Hematopoietic multipotent progenitor cell treated with erythropoietin and hydrocortisone succinate and interleukin-3 and kit ligand, for 6 days (in vitro differentiated cells): ENCODE measurements around the gene ABHD5.
A peak's percentile ranks its signal among the peaks of the same experiment; 100 is the strongest.

Experiments
- DNase-seq: peaks from one replicate; pipeline ENCODE4 v3.0.0-alpha.2; 2015

Gene ABHD5

GRCh38 chr3:43686333-43686699 lies 4.4 kb upstream of the ABHD5 start:
- DNase-seq: no peak

- DNase-seq: peak; percentile 92
These were observed 3.8 kb upstream of the ABHD5 start for GRCh38 chr3:43686700-43687498.

- no peak for DNase-seq
These were observed 3.3 kb upstream of the ABHD5 start for GRCh38 chr3:43687499-43687811.

GRCh38 chr3:43688245-43688650 lies 2.5 kb upstream of the ABHD5 start:
- DNase-seq: peak; percentile 91

- DNase-seq: no peak
These were observed 1.6 kb upstream of the ABHD5 start for GRCh38 chr3:43689166-43689565.

- no peak for DNase-seq
These were observed 855 bp upstream of the ABHD5 start for GRCh38 chr3:43689766-43690399.

GRCh38 chr3:43691120-43691995 lies 620 bp downstream of the ABHD5 start:
- DNase-seq: peak; percentile 61

GRCh38 chr3:43692085-43692855 lies 1.5 kb downstream of the ABHD5 start:
- DNase-seq: peak; percentile 53

- no peak for DNase-seq
These were observed 2.2 kb downstream of the ABHD5 start for GRCh38 chr3:43692971-43693370.

GRCh38 chr3:43693594-43693993 lies 2.9 kb downstream of the ABHD5 start:
- DNase-seq: no peak

- DNase-seq: peak; percentile 72
These were observed 4.7 kb downstream of the ABHD5 start for GRCh38 chr3:43695443-43695842.

GRCh38 chr3:43695863-43696262 lies 5.1 kb downstream of the ABHD5 start:
- no peak for DNase-seq

GRCh38 chr3:43696441-43696840 lies 5.7 kb downstream of the ABHD5 start:
- no peak for DNase-seq

GRCh38 chr3:43696881-43697280 lies 6.1 kb downstream of the ABHD5 start:
- DNase-seq: no peak

GRCh38 chr3:43699864-43700263 lies 9.1 kb downstream of the ABHD5 start:
- DNase-seq: peak; percentile 62

GRCh38 chr3:43704697-43705096 lies 14.0 kb downstream of the ABHD5 start:
- DNase-seq: no peak

- no peak for DNase-seq
These were observed 15.6 kb downstream of the ABHD5 start for GRCh38 chr3:43706342-43706741.

GRCh38 chr3:43707266-43707665 lies 16.5 kb downstream of the ABHD5 start:
- no peak for DNase-seq

GRCh38 chr3:43707998-43708397 lies 17.3 kb downstream of the ABHD5 start:
- no peak for DNase-seq

GRCh38 chr3:43709022-43709421 lies 18.3 kb downstream of the ABHD5 start:
- DNase-seq: peak; percentile 60

GRCh38 chr3:43710607-43711006 lies 19.9 kb downstream of the ABHD5 start:
- no peak for DNase-seq

GRCh38 chr3:43718296-43718695 lies 27.6 kb downstream of the ABHD5 start:
- DNase-seq: no peak

GRCh38 chr3:43723121-43723734 lies 32.5 kb downstream of the ABHD5 start:
- no peak for DNase-seq
